NCI-H1436 treated with DMSO at 0.1 percent for 48 hours (cell line): ENCODE measurements around the gene OTP.

Experiments
- DNase-seq: peaks from one replicate; lab custom pipeline; 2025; lab: John Stamatoyannopoulos, UW

Gene OTP

DNA sequence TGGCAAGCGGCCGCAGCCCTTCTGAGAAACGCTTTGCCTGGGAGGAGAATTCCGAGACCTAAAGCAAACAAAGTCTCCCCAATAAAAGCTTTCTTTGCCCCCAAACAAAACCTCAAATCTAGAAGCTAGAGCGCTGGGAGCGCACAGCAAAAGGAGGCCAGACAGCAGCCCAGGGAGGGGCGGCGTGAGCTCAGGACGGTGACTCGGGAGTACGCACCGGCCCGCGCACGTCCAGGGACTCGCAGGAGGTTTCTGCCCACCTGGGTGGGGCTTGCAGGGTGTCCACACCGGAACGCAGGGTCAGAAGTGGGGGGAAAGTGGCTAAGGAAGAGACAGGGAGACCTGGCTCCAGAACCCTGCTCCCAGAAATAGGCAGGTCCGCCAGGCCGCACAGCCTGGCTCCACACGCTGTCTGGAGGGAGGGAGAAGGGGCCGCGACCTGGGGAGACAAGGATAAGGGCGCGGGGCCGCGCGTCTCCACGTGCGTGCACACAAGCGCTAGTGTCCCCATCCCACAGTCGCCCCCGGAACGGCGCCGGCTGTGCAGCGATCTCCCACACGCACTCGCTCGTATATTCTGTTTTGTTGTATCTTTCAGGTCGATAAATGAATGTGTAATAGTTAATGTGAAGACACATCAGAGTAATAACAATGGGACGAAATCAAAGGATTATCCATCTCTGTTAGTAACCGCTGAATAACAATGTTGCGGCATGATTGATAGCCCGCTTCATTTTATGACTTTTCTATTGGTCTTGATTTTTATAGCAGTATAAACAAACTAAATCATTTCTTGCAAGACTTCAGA is 2.3 kb upstream of the OTP start:
- no peak for DNase-seq

DNA sequence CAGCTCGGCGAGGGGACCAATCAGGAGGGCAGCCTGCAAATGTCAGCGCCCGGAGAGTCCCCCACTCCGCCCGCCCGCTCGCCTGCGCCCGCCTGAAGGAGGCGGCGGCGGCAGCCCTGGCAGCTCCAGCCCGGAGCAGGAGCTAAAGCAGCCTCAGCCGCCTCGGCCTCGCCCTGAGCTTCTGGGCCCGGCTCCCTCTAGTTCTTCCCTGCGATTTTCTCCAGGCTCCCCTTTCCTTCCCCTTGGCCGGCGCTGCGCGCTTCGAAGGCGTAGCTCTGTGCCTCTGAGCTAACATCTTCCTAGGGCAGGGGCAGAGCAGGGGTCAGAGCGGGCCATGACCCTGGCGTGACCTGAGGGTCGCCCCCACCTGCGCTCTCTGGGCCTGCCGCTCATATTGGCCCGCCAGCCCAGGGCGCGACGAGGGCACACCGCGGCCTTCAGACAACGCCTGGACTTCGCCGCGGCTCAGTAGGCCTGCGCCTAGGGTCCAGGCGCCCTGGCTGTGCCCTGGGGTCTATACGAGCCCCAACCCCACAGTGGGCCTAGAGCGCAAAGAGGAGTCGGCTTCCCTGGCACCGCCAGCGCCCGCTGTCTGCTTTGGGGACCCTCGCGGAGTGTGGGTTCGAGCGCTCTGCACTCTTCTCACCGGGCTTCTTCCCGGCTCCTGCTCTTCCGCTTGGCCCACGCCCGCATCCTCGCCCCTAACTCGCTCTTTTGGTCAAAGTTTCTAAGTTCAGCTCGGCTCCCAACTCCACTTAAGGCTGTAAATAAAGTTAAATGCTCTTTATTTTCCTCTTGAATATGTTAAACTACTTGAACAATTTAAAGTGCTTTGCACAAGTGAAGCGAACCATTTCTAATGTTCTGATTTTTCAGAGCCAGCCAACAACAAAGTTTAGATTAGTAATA is 504 bp upstream of the OTP start:
- no peak for DNase-seq

DNA sequence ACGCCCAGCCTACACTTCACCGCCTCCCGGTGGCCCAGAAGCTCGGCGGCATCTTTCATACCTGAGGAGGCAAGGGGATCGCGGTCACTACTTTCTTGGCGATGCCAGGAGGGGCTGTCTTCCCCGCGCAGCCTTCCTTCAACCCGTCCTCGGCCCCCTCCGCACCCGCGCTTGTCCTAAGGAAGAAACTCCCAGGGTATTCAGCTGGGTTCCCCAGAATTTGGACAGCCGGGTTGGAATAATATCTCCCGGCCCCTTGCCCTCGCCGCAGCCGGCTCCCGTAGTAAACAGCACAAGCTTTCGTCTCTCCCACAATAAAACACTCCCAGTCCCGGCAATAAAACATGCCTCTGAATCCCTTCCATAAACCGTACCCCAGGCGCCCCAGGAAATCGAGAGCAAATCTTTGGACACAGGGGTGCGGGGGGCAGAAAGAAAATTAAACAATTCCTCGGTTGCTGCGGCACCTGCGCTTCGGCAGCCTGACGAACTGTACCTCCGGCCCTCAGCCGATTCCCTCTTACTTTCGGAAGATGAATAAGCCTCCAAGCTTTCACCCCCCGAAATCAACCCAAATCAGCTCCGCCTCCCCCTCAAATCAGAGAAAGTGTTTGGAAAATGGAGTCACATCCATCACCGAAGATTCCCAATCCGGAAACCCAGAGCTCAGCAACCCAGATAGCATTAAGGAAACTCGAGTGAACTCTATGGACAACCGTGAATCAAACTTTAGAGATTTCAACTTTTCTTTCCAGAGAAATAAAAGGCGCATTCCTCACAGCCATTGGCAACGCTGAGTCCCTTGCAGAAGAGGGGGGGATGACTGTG is 1.1 kb downstream of the OTP start:
- DNase-seq: no peak

DNA sequence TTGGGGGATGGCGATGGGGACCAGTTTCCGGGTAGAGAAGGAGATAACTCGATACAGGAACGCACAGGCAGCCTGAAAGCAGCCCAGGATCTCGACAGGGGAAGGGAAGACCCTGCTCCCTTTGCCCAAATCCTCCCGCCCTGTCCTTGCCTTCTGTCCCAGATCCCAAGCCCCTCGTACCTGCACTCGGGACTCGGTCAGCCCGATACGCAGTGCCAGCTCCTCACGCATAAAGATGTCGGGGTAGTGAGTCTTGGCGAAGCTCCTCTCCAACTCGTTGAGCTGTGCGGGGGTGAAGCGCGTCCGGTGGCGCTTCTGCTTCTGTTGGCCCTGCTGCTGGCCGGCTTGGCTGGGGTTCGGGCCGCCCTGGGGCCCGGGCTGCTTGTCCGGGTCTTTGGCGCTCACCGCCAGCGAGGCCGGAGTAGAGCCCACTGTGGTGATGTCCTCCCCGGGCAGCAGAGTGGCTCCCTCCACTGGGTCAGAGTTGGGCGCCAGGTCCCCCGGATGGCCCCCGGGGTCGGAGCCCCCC is 1.8 kb downstream of the OTP start:
- DNase-seq: no peak

DNA sequence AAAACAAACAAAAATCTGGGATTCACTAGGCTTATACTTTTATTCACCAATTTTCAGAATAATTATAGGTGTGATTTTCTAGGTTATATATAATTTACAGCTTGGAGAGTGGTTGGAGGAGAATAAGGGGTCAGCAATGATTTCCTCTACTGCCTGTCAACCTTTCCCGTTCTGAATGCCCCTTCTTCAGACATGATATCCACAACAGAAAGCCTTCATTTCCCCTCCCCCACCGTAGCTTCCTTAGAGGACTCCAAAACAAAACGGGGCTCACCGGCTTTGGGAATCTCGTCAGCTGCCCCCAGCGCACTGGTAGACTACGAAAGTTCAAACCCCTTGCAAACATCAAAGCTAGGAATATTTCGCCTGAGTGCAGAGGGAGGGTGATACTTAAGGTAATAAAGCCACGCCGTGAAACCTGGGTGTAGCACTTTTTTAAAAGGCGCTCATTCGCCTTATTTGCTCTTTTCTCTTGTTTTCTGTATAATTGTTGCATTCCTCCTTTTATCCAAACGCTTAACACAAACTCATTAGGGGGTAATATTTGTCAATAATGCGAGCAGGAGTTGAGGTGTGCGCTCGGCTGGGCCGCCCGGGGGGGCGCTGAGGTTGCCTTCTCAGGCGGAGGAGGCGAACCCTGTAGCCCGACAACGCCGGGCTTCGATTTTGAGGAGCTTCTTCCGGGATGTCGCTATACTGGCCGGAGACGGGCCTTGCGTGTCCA is 2.4 kb downstream of the OTP start:
- DNase-seq: no peak

DNA sequence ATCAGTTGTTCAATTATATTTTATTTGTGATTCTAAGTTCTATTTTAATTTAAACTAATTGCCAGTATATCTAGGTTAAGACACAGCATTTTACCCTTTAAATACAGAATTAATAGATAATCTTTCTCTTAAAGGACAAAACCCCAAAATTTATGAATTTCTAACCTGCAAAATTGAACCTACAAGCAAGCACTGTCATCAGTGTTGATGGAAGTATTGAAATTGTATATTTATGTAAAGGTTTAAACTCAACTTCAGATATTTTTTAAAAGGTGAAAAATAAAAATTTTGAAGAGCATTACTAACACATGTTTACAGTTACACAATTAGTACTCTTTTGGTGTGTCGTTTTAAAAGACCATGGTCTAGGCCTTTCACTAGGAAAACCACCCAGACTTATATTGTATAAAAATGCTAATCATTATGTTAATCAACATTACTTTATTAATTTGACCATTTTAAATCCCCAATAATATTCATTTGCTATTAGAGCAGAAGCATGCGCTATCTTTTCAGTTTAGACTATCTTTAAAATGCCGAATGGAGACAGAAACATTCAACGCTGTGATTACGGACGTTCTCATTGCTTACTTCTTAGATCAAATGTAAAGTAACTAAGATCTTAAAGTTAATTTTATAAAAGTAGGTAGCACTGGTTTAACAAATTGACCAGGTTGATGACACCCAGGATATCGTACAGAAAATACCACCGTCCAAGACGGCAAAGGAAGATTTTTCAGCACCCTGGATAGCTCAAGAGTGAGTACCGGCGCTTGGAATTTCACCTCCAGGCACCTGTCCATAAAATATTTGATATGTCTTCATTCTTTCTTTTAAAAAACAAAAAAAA is 3.2 kb downstream of the OTP start:
- DNase-seq: no peak

DNA sequence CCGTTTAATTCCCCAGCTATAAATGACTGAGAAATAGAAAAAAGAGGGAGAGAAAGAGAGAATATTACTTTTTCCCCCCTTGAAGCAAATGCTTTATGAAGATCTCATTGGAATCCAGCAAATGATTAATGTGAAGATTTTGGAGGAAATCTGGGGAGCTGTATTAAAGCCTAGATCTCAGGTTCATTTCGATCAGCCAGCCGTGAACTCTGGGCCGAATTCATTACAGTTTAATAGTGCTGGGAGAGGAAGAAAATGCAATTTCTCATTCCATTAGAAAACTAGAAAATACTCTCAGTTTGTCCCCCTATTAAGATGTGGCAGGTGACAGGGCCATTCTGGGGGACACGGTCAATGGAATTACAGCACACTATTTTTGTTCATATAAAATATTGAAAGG is 4.8 kb downstream of the OTP start:
- DNase-seq: no peak

DNA sequence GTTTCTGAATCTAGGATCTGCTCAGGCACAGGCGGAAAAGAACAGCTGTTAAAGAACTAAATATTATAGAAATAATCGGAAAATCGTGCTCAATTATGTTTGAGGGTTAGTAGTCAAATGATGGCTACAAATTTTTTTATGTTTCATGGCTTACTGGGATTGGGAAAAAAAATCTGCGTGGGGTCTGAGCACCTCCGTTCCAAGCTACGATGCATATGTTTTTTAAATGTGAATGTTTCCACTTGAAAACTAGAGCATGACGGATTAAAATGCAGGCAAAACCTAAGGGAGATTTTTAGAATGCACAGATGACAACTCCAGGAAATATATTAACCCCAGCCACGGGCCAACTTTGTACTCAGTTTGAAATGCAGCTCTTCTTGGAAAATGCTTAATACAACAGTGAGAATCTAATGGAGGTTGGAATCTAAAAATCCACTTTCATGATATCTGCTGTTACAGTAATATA is 5.3 kb downstream of the OTP start:
- DNase-seq: no peak

DNA sequence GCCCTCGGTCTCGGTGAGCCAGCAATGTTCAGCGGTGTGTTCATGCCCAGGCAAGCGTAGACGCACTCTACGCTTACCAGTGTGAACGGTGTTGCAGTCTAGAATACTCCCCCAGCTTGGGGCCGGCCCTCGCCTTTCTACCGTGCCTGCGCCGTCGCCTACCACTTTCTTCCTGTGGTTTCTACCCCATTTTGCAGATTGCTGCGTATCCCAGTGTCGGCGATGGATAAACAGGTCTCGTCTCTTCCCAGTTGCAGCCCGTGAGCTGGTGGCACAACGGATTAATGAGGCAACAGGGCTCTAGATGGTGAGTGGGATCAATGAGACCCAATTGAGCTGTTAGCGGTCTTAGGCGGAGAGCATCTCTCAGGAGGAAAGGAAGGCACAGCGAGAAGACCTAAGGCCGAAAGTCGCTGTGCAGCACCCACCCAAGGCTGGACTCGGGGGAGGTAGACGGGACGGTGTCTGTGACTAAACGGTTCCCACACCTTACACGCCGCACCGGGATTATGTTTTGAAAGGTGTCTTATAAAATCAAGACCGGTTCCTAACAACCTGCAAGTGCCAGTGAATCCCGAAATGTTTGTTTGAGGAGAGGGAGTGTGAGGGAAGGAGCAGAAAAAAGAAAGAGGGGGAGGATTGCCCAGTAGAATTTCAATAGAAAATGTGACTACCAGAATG is 5.8 kb downstream of the OTP start:
- DNase-seq: no peak

DNA sequence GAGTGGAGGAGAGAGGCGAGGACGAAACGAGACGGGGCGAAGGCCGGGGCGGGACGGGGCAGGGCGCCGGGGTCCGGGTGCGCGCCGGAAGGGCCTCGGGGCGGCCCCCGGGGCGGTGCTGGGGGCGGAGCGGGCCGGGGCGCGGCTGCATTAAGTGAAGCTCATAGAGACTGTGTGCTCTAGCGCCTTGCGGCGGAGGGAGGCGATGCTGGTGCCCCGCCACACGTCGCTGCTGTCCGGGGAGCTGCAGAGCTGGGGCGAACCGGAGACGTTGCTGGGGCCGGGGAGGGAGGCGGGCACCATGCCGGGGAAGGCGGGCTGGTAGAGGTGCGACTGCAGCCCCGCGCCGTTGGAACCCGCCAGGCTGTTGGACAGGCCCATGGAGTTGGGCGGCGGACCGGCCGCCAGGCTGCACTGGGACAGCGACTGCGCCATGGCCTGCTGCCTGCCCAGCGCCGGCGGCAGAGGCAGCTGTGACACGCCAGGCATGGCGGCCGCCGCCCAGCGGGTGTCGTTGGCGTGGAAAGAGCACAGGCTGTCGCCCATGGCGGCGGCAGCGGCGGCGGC is 8.3 kb downstream of the OTP start:
- no peak for DNase-seq

DNA sequence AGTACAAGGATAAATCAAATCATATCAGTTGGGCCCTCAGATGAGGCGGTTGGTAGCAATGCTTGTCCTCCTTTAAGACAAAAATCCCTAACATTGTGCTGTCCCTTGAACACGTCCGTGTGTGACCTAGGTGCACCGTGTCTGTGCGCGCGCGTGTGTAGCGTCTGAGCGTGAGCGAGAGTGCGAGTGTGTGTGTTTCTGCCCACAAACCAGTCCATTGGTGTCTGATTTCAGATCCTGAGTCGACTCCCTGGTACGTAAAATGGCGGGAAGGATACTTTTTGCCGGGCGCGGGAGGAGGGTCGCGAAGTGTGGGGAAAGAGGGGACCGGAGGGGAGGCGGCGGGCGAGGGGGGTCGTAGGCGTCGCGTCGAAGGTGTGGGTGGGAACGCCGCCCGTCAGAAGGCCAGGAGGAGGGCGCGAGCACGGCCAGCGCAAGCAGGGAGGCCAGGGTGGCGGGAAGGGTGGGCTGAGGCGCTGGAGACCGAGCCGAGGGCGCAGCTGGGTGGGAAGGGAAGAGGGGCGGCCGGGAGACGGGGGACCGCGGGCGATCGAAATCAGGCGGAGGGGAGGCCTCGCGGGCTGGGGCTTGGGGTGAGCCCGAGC is 8.9 kb downstream of the OTP start:
- DNase-seq: no peak

DNA sequence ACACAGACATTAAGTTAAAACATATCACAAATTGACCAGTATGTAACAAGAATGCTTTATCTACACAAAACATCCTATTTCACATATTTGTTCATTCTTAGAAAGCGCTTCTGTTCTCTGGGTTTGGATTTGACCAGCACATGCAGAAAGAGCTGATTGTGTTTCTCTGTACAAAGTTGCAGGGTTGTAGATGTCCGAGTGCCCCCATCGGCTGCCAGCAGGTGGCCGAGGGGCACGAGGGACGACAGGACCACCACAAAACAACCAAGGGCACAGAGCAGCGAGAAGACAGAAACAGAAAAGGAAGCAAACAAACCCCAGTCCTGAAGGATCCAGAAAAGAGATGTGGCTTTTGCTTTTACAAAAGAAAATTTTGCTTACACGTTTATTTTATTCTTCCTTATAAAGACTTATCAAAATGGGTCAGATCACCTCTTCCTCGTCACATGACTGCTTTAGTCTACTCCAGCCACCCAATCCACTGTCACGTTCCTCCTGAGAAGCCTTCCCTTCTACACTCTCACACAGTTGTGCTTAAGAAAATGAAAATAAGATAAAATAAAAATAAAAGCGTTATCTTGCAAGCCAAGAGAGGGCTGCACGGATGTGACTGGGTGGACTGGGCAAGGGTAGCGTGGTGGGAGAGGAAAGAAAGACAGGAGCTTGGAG is 9.5 kb downstream of the OTP start:
- DNase-seq: no peak

DNA sequence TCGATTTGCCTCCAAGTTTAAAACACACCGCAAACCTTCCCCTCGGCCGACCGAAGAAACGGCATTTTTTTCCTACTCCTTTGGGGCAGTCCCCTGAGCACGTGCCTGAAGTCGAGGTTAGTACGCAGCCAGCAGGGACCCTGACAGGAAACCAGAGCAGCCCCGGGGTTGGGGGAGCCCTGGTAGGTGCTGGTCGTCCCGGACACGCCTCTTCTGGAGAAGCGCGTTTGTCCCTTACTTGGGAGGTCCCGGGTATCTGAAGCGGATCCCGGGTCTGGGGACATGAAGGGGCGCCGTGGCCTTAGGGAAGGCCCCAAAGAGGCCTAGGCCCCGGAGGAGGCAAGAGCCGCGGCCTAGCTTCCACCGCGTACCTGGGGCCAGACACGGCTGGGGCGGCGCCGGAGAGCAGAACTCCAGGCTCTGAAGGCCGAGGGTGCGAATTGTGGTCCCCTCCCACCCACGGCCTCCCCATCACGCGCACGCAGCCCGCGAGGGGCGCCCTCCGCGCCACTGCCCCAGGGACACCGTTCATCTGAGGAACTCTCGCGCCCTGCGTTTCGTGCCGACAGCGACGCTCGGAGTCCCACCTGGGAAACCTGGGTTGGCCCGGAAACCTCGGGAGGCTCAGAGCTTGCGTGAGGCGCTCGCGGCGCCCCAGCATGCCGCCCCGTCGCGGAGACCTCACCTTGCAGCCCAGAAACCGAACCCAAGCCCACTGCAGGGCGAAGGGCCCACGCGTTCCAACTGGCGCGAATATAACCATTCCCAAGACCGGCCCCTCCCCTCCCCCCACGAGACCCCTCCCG is 10.4 kb downstream of the OTP start:
- no peak for DNase-seq

DNA sequence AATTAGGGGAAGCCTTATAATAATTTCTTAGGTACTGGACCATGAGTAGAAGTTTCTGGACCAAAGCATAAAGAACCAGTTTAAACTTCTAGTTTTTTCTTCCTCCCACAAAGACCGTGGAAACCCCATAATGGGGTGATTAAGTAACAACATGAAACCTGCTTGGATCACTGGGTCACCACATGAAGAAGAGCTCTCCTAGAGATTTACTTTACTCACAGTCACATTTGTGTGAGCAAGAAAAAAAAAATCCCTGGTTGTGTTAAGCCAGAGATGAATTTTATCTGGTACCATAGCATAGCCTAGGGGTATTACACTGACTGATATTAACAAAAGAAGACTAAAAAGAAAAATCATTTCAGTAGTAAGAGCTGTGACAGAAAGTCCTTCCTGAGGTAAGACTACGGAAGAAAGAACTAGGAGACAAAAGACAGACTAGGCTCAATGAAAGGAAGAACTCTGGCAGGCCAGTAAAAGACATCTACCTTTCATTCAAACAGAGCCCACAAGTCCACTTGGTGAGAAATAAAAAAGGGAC is 15.2 kb downstream of the OTP start:
- no peak for DNase-seq

DNA sequence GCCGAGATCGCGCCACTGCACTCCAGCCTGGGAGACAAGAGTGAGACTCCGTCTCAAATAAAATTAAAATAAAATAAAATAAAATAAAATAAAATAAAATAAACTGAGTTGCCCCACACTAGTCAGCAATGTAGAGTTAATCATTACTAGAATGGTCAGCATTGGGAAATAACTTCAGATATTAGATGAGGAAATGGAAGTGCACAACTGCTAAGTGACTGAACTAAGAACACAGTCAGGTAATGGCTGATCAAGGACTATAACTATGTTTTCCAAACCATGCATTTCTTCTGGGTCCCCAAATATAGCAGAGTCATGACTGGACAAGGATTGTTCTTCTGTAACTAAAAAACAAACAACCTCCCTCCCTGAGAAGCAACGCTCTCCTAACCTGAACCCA is 17.1 kb downstream of the OTP start:
- no peak for DNase-seq

DNA sequence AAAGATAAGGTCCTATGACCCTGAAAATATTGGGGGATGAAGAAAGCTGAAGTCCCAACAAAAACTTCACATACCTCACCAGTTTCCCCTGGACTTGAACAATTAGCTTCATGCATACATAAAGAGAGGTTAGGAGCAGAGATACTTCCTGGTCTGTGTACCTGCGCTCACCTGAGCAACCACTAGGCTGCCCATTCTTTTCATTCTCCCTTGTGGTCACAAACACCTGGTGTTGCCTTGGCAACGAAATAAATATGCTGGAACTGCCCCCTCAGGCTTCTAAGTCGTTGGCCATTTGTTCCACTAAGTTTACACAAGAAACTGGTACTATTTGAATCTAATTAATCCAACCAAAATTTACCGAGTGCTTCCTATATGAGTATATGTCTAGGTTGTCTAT is 18.1 kb downstream of the OTP start:
- no peak for DNase-seq

DNA sequence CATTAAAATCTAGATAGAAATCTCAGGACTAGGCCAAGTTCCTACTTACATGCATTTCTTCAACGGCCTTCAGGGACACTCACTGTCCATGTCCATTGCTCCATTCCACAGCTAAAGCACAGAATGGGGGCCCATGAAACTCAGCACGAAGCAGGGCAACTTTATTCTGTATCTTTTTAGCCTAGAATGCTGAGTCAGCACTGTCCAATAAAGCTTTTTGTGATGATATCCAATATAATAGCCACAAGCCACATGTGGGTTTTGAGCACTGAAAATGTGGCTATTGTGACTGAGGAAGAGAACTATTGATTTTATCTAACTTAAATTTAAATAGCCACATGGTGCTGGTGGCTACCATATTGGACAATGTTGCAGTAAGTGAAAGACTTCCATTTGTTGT is 21.6 kb downstream of the OTP start:
- DNase-seq: no peak
